ENCODE results near the gene CYP26B1.

The CYP26B1 gene

GRCh38 chr2:72121153-72121552, 26.5 kb downstream of the CYP26B1 start:
- TF ChIP-seq POLR2AphosphoS5 (IDR thresholded peaks at IDR 0.05; ENCODE audit: low read depth, low read length) (no peak), TAF1 (IDR thresholded peaks at IDR 0.05; ENCODE audit: borderline replicate concordance, low read depth, low read length) (no peak), POLR2A (IDR thresholded peaks at IDR 0.05; ENCODE audit: low read depth, low read length) (no peak)
- DNase-seq (ENCODE audit: insufficient read length): no peak
- FAIRE-seq: no peak

GRCh38 chr2:72118951-72119350, 28.7 kb downstream of the CYP26B1 start:
- no peak for DNase-seq (ENCODE audit: insufficient read length)
- no peak for FAIRE-seq
- TF ChIP-seq POLR2A (IDR thresholded peaks at IDR 0.05; ENCODE audit: low read depth, low read length) (no peak), POLR2AphosphoS5 (IDR thresholded peaks at IDR 0.05; ENCODE audit: low read depth, low read length) (no peak), TAF1 (IDR thresholded peaks at IDR 0.05; ENCODE audit: borderline replicate concordance, low read depth, low read length) (no peak)

- DNase-seq (ENCODE audit: insufficient read length) (no peak), FAIRE-seq (no peak)
- TF ChIP-seq POLR2A (IDR thresholded peaks at IDR 0.05; ENCODE audit: low read depth, low read length) (no peak), POLR2AphosphoS5 (IDR thresholded peaks at IDR 0.05; ENCODE audit: low read depth, low read length) (no peak), TAF1 (IDR thresholded peaks at IDR 0.05; ENCODE audit: borderline replicate concordance, low read depth, low read length) (no peak)
These were observed 29.3 kb downstream of the CYP26B1 start for GRCh38 chr2:72118386-72118785.

GRCh38 chr2:72117718-72118117, 29.9 kb downstream of the CYP26B1 start:
- TF ChIP-seq TAF1 (IDR thresholded peaks at IDR 0.05; ENCODE audit: borderline replicate concordance, low read depth, low read length) (no peak), POLR2A (IDR thresholded peaks at IDR 0.05; ENCODE audit: low read depth, low read length) (no peak)
- FAIRE-seq: no peak
- DNase-seq (ENCODE audit: insufficient read length): no peak

GRCh38 chr2:72117029-72117428, 30.6 kb downstream of the CYP26B1 start:
- no peak for FAIRE-seq
- no peak for TF ChIP-seq POLR2AphosphoS5 (IDR thresholded peaks at IDR 0.05; ENCODE audit: low read depth, low read length)
- TF ChIP-seq POLR2A (IDR thresholded peaks at IDR 0.05; ENCODE audit: low read depth, low read length): no peak
- TF ChIP-seq TAF1 (IDR thresholded peaks at IDR 0.05; ENCODE audit: borderline replicate concordance, low read depth, low read length): no peak

GRCh38 chr2:72116081-72116533, 31.6 kb downstream of the CYP26B1 start:
- FAIRE-seq (no peak), DNase-seq (ENCODE audit: insufficient read length) (no peak)
- TF ChIP-seq POLR2AphosphoS5 (IDR thresholded peaks at IDR 0.05; ENCODE audit: low read depth, low read length): no peak
- no peak for TF ChIP-seq TAF1 (IDR thresholded peaks at IDR 0.05; ENCODE audit: borderline replicate concordance, low read depth, low read length)
- TF ChIP-seq POLR2A (IDR thresholded peaks at IDR 0.05; ENCODE audit: low read depth, low read length): no peak

More at GRCh38 chr2:72117029-72117428, 30.6 kb downstream of the CYP26B1 start:
- DNase-seq (ENCODE audit: insufficient read length): no peak

- DNase-seq (ENCODE audit: insufficient read length) (no peak), FAIRE-seq (no peak)
- no peak for TF ChIP-seq POLR2AphosphoS5 (IDR thresholded peaks at IDR 0.05; ENCODE audit: low read depth, low read length)
- no peak for TF ChIP-seq TAF1 (IDR thresholded peaks at IDR 0.05; ENCODE audit: borderline replicate concordance, low read depth, low read length)
- no peak for TF ChIP-seq POLR2A (IDR thresholded peaks at IDR 0.05; ENCODE audit: low read depth, low read length)
These were observed 32.3 kb downstream of the CYP26B1 start for GRCh38 chr2:72115110-72116080.

- DNase-seq (ENCODE audit: insufficient read length): no peak
- TF ChIP-seq POLR2AphosphoS5 (IDR thresholded peaks at IDR 0.05; ENCODE audit: low read depth, low read length): no peak
- TF ChIP-seq TAF1 (IDR thresholded peaks at IDR 0.05; ENCODE audit: borderline replicate concordance, low read depth, low read length): no peak
- no peak for TF ChIP-seq POLR2A (IDR thresholded peaks at IDR 0.05; ENCODE audit: low read depth, low read length)
- no peak for FAIRE-seq
These were observed 33.0 kb downstream of the CYP26B1 start for GRCh38 chr2:72114693-72115051.

GRCh38 chr2:72113847-72114692, 33.6 kb downstream of the CYP26B1 start:
- TF ChIP-seq TAF1 (IDR thresholded peaks at IDR 0.05; ENCODE audit: borderline replicate concordance, low read depth, low read length): no peak
- TF ChIP-seq POLR2AphosphoS5 (IDR thresholded peaks at IDR 0.05; ENCODE audit: low read depth, low read length): no peak
- TF ChIP-seq POLR2A (IDR thresholded peaks at IDR 0.05; ENCODE audit: low read depth, low read length): no peak
- no peak for FAIRE-seq
- no peak for DNase-seq (ENCODE audit: insufficient read length)

- FAIRE-seq (no peak), DNase-seq (ENCODE audit: insufficient read length) (no peak)
- no peak for TF ChIP-seq TAF1 (IDR thresholded peaks at IDR 0.05; ENCODE audit: borderline replicate concordance, low read depth, low read length)
- TF ChIP-seq POLR2A (IDR thresholded peaks at IDR 0.05; ENCODE audit: low read depth, low read length): no peak
- no peak for TF ChIP-seq POLR2AphosphoS5 (IDR thresholded peaks at IDR 0.05; ENCODE audit: low read depth, low read length)
These were observed 34.4 kb downstream of the CYP26B1 start for GRCh38 chr2:72112981-72113846.

All from GM12892 (cell line).